Measurements from ENCODE around the gene HYI.

- TF ChIP-seq EZH2 (IDR thresholded peaks at IDR 0.05; ENCODE audit: low read length, unreplicated experiment) = no peak
- TF ChIP-seq CTCF (conservative IDR thresholded peaks at IDR 0.05; ENCODE audit: low read depth, low read length) = no peak
- TF ChIP-seq EZH2phosphoT487 (IDR thresholded peaks at IDR 0.05; ENCODE audit: borderline replicate concordance, low read length) = no peak
Measured at GRCh38 chr1:43492826-43493225, 39.1 kb upstream of the HYI start.
